WTC11 (cell line): ENCODE results near the gene KIF22. TPM values are rescaled to one million over a fixed set of nuclear protein-coding genes. Genes with fewer than 3 reads are reported as not detected.

Experiments used
- ATAC-seq: fragments of 200-7000 bp; cut with Tn5 transposase; 2 replicates; pipeline ENCODE4 v1.10.0; 2021; ENCODE audit warnings: mild to moderate bottlenecking, moderate library complexity
- CTCF ChIA-PET: fragments of 300-600 bp; sonication (Branson Sonifier 250); formaldehyde crosslinking; loops from one replicate; lab custom pipeline; 2021; ENCODE audit warnings: antibody characterized with exemption; lab: Charles Lee
- POLR2A ChIA-PET: fragments of 350-600 bp; sonication (Branson Sonifier 250); formaldehyde crosslinking; loops from one replicate; lab custom pipeline; 2021; ENCODE audit warnings: antibody characterized with exemption; lab: Charles Lee
- DNase-seq: peaks from one replicate; pipeline ENCODE4 v3.0.0; 2021; ENCODE audit warnings: low spot score
- H3K27ac Mint-ChIP-seq: 2 replicates; pipeline ENCODE4 v1.8.0; 2021; ENCODE audit warnings: mixed read lengths
- H3K27me3 Mint-ChIP-seq: 2 replicates; pipeline ENCODE4 v1.8.0; 2021; ENCODE audit warnings: low read depth, mild to moderate bottlenecking, moderate library complexity, mixed read lengths
- H3K36me3 Mint-ChIP-seq: 2 replicates; pipeline ENCODE4 v1.8.0; 2021; ENCODE audit warnings: mixed read lengths
- H3K4me1 Mint-ChIP-seq: 2 replicates; pipeline ENCODE4 v1.8.0; 2022; ENCODE audit warnings: mixed read lengths
- H3K4me3 Mint-ChIP-seq: 2 replicates; pipeline ENCODE4 v1.8.0; 2021; ENCODE audit warnings: mild to moderate bottlenecking, moderate library complexity, mixed read lengths
- H3K9me3 Mint-ChIP-seq: 2 replicates; pipeline ENCODE4 v1.8.0; 2021; ENCODE audit warnings: mixed read lengths
- AFF4 ChIP-seq: sonication (generic); formaldehyde crosslinking; IDR thresholded peaks from 2 replicates; pipeline ENCODE4 v1.8.1; 2023; ENCODE audit warnings: mild to moderate bottlenecking, missing genetic modification reagents, borderline replicate concordance
- AR ChIP-seq: fragments of 250-450 bp; sonication (Bioruptor Pico); IDR thresholded peaks from 2 replicates; pipeline ENCODE4 v1.9.0; 2021; ENCODE audit warnings: mild to moderate bottlenecking
- ARID4B ChIP-seq: sonication (generic); formaldehyde crosslinking; IDR thresholded peaks from 2 replicates; pipeline ENCODE4 v1.8.0; 2023; ENCODE audit warnings: missing genetic modification reagents, mild to moderate bottlenecking, borderline replicate concordance
- ATF6 ChIP-seq: sonication (generic); formaldehyde crosslinking; IDR thresholded peaks from 2 replicates; pipeline ENCODE4 v1.8.1; 2023; ENCODE audit warnings: mild to moderate bottlenecking, missing genetic modification reagents
- FOXP1 ChIP-seq: sonication (generic); formaldehyde crosslinking; IDR thresholded peaks from 2 replicates; pipeline ENCODE4 v1.8.0; 2022; ENCODE audit warnings: missing genetic modification reagents, mild to moderate bottlenecking, moderate library complexity, borderline replicate concordance
- GABPB1 ChIP-seq: sonication (generic); formaldehyde crosslinking; IDR thresholded peaks from 2 replicates; pipeline ENCODE4 v1.8.1; 2023; ENCODE audit warnings: mild to moderate bottlenecking, missing genetic modification reagents
- NFE2L1 ChIP-seq: sonication (generic); formaldehyde crosslinking; IDR thresholded peaks from 2 replicates; pipeline ENCODE4 v1.8.1; 2023; ENCODE audit warnings: missing genetic modification reagents
- OVOL2 ChIP-seq: fragments of 250-450 bp; sonication (Bioruptor Pico); IDR thresholded peaks from 2 replicates; pipeline ENCODE4 v1.9.0; 2021; ENCODE audit warnings: mild to moderate bottlenecking, borderline replicate concordance
- STAT6 ChIP-seq: sonication (generic); formaldehyde crosslinking; conservative IDR thresholded peaks from 2 replicates; pipeline ENCODE4 v1.8.1; 2023; ENCODE audit warnings: mild to moderate bottlenecking, low read depth, missing genetic modification reagents, moderate library complexity
- USF2 ChIP-seq: sonication (generic); formaldehyde crosslinking; IDR thresholded peaks from 2 replicates; pipeline ENCODE4 v1.8.1; 2023; ENCODE audit warnings: mild to moderate bottlenecking, missing genetic modification reagents, moderate library complexity
- ZNF219 ChIP-seq: sonication (generic); formaldehyde crosslinking; IDR thresholded peaks from 2 replicates; pipeline ENCODE4 v1.8.0; 2023; ENCODE audit warnings: missing genetic modification reagents, mild to moderate bottlenecking, borderline replicate concordance
- ZNF423 ChIP-seq: fragments of 250-450 bp; sonication (Bioruptor Pico); IDR thresholded peaks from 2 replicates; pipeline ENCODE4 v2.1.2; 2022; ENCODE audit warnings: mild to moderate bottlenecking, moderate library complexity
- total RNA-seq: library from RNA; stranded (reverse); gene quantifications from 3 replicates; pipeline ENCODE4 v1.2.3, GENCODE V29; 2021

Gene KIF22
- total RNA-seq, 1 experiment from 2014 or later, result 182 TPM

GRCh38 chr16:29830774-29831173 is 40.2 kb downstream of the KIF22 start (continued):
- no peak for TF ChIP-seq ARID4B (CRISPR knock-in tag)
- no peak for TF ChIP-seq AR (CRISPR knock-in tag)
- TF ChIP-seq USF2 (CRISPR knock-in tag), result no peak

GRCh38 chr16:29831490-29831889 is 40.9 kb downstream of the KIF22 start:
- ChIA-PET POLR2A (no interaction called here), CTCF (no interaction called here)
- H3K4me1 Mint-ChIP-seq, result no peaks in the 10 kb centered on the region
- H3K27ac Mint-ChIP-seq, result no peak overlapping the region
- no peaks in the 10 kb centered on the region for H3K36me3 Mint-ChIP-seq
- H3K9me3 Mint-ChIP-seq, result no peaks in the 10 kb centered on the region
- TF ChIP-seq ZNF423, result no peak
- TF ChIP-seq GABPB1 (CRISPR knock-in tag), result no peak
- no peak for TF ChIP-seq ZNF219 (CRISPR knock-in tag)
- no peak for TF ChIP-seq ARID4B (CRISPR knock-in tag)
- no peak for TF ChIP-seq STAT6 (CRISPR knock-in tag)
- no peak for TF ChIP-seq AFF4
- TF ChIP-seq FOXP1 (CRISPR knock-in tag), result no peak
- no peak for TF ChIP-seq OVOL2 (CRISPR knock-in tag)
- no peak for TF ChIP-seq ATF6 (CRISPR knock-in tag)
- no peak for TF ChIP-seq NFE2L1 (CRISPR knock-in tag)
- DNase-seq (no peak), ATAC-seq (no peak)
- H3K4me3 Mint-ChIP-seq, result no peak overlapping the region
- no peaks in the 10 kb centered on the region for H3K27me3 Mint-ChIP-seq
